Measurements from ENCODE around the gene RPS6KA5.

Gene RPS6KA5

GRCh38 chr14:90812109-90812508 lies 248.3 kb downstream of the RPS6KA5 start:
- Histone ChIP-seq H3K27me3 (ENCODE audit: insufficient read depth, low read depth, severe bottlenecking) (no peaks in the 10 kb centered on the region), H3K27ac (peak overlapping the region; percentile 100), H3K4me3 (ENCODE audit: low read depth, low read length) (peak overlapping the region; percentile 78), H3K36me3 (peaks cover 20% of the 10 kb centered on the region), H3K9me3 (ENCODE audit: severe bottlenecking) (no peaks in the 10 kb centered on the region)
- TF ChIP-seq CTCF (IDR thresholded peaks at IDR 0.05; ENCODE audit: low read depth, low read length), result no peak
- peak; percentile 53 for DNase-seq

- H3K27ac ChIP-seq, result peak overlapping the region; percentile 100
- peak; percentile 91 for DNase-seq
- no peaks in the 10 kb centered on the region for H3K9me3 ChIP-seq (ENCODE audit: severe bottlenecking)
- peaks cover 20% of the 10 kb centered on the region for H3K36me3 ChIP-seq
- H3K27me3 ChIP-seq (ENCODE audit: insufficient read depth, low read depth, severe bottlenecking), result no peaks in the 10 kb centered on the region
- H3K4me3 ChIP-seq (ENCODE audit: low read depth, low read length), result peak overlapping the region; percentile 78
- TF ChIP-seq CTCF (IDR thresholded peaks at IDR 0.05; ENCODE audit: low read depth, low read length), result no peak
Observed at GRCh38 chr14:90811641-90812040, 248.8 kb downstream of the RPS6KA5 start.

- peaks cover 20% of the 10 kb centered on the region for H3K36me3 ChIP-seq
- no peaks in the 10 kb centered on the region for H3K27me3 ChIP-seq (ENCODE audit: insufficient read depth, low read depth, severe bottlenecking)
- no peak for TF ChIP-seq CTCF (IDR thresholded peaks at IDR 0.05; ENCODE audit: low read depth, low read length)
- H3K9me3 ChIP-seq (ENCODE audit: severe bottlenecking), result no peaks in the 10 kb centered on the region
- H3K4me3 ChIP-seq (ENCODE audit: low read depth, low read length), result peak overlapping the region; percentile 78; the same call in 1 of the 2 replicates
- peak overlapping the region; percentile 100 for H3K27ac ChIP-seq
- peak; percentile 97 for DNase-seq
Observed at GRCh38 chr14:90810806-90811205, 249.6 kb downstream of the RPS6KA5 start.

GRCh38 chr14:90809530-90810312 lies 250.7 kb downstream of the RPS6KA5 start:
- Histone ChIP-seq H3K27ac (peak overlapping the region; percentile 100), H3K27me3 (ENCODE audit: insufficient read depth, low read depth, severe bottlenecking) (no peaks in the 10 kb centered on the region), H3K9me3 (ENCODE audit: severe bottlenecking) (no peaks in the 10 kb centered on the region), H3K4me3 (ENCODE audit: low read depth, low read length) (no peak overlapping the region), H3K36me3 (peaks cover 16% of the 10 kb centered on the region)
- no peak for TF ChIP-seq CTCF (IDR thresholded peaks at IDR 0.05; ENCODE audit: low read depth, low read length)
- DNase-seq, result no peak

GRCh38 chr14:90808759-90809529 lies 251.5 kb downstream of the RPS6KA5 start:
- peak overlapping the region; percentile 100 for H3K27ac ChIP-seq
- peaks cover 11% of the 10 kb centered on the region for H3K36me3 ChIP-seq
- H3K4me3 ChIP-seq (ENCODE audit: low read depth, low read length), result no peak overlapping the region
- no peaks in the 10 kb centered on the region for H3K27me3 ChIP-seq (ENCODE audit: insufficient read depth, low read depth, severe bottlenecking)
- H3K9me3 ChIP-seq (ENCODE audit: severe bottlenecking), result no peaks in the 10 kb centered on the region
- no peak for DNase-seq
- TF ChIP-seq CTCF (IDR thresholded peaks at IDR 0.05; ENCODE audit: low read depth, low read length), result no peak

Measured in WERI-Rb-1 (cell line).